Activated CD4-positive, CD25-positive, alpha-beta regulatory T cell treated with anti-CD3 and anti-CD28 coated beads, Interleukin-2, amount 50 U/mL, for 72 hours (primary cell): ENCODE results near the gene ACTMAP.

Experiments used
- DNase-seq: peaks from one replicate; pipeline ENCODE4 v3.0.0; 2021

The ACTMAP gene

GRCh38 chr19:40692212-40692551, 58.1 kb downstream of the ACTMAP start:
- no peak for DNase-seq

- DNase-seq = no peak
Measured at GRCh38 chr19:40691421-40692211, 58.7 kb downstream of the ACTMAP start.
